T-helper 22 cell (primary cell): ENCODE results near the gene FABP7.

Experiments
- DNase-seq: peaks from one replicate; pipeline ENCODE4 v3.0.0-alpha.2; 2020; ENCODE audit warnings: low read depth

FABP7 gene

DNA sequence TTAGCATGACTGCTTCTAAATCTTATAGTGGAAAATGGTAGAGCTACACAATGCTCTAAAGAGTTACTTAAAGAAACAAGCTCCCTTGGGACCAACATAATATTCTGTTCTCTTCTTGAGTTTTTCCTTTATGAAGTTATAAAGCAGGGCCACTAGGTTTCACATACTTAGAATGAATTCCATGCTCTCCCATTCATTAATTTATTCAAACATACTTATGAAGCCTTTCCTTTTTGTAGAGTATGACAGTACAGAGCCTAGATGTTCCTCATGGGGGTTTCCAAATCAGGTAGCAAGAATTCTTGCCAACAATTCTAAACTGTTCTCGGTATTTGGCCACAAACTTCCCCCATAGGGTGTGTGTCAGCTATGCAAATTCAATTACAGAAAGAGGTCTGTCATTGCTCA, 20.6 kb upstream of the FABP7 start:
- DNase-seq = no peak

DNA sequence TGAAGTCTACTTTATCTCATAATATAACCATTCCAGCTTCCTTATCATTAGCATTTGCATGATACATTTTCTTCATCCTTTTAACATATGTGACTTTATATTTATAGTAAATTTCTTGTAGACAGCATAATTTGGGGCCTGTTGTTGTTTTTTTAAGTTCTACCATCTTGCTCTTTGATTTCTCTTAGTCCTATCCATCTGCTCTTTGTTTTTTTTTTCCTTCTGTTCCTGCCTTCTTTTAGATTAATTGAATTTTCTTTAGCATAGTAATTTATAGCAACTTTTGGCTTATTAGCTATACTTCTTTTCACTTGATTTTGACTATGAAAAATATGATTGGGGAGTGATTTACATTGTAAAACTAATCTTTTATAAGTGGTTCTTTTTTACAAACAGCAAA, 19.2 kb upstream of the FABP7 start:
- no peak for DNase-seq

DNA sequence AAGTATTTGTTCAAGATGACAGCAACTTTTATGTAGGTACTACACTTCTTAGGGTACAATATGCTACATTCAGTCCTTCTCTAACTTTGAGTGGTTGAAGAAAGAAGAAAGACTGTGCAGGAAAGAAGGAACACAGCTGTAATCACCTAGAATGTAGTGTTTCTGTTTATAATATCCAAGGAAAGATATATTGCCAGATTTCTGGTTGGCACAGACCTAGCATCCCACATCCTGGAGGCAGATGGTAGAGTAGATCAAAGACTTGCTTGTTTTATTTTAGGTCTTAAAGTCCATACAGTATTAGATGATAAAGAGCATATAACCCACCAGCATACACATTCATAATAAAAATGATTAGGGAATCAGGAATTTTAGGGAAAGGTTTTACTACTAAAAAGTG, 13.3 kb upstream of the FABP7 start:
- DNase-seq = no peak

DNA sequence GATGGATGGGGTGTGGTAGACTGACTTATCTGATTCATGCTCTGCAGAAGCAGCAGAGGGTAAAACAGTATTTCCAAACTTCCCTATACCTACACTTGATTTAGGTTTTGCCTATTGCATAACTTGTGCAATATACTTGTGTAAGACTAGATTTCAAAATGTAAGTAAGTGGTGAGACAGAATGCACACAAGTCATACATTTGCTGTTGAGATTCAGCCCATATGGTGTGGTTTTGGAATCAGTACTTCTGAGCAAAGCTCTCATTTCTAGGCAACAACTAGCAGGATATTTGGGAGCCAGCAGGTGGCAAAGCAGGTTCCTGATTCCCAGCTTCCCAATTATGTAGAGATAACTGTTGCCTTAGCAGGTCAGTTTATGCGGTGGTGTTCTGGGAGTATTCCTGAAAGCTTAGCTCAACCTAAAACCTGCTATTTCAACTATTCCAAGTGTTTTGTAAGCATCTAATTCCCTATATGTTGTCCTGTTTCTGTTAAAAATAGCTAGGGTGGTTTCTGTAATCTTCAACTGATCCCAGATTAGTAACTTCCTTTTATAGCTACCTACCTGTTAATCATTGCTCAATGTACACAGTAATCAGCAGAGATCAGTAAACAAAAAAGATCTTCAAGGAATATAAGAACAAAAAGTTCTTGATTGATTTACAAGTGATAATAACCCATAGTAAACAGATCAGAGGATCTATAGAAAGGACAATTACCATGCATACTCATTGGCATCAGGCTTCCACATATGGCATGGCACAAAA, 8.5 kb upstream of the FABP7 start:
- DNase-seq = no peak

DNA sequence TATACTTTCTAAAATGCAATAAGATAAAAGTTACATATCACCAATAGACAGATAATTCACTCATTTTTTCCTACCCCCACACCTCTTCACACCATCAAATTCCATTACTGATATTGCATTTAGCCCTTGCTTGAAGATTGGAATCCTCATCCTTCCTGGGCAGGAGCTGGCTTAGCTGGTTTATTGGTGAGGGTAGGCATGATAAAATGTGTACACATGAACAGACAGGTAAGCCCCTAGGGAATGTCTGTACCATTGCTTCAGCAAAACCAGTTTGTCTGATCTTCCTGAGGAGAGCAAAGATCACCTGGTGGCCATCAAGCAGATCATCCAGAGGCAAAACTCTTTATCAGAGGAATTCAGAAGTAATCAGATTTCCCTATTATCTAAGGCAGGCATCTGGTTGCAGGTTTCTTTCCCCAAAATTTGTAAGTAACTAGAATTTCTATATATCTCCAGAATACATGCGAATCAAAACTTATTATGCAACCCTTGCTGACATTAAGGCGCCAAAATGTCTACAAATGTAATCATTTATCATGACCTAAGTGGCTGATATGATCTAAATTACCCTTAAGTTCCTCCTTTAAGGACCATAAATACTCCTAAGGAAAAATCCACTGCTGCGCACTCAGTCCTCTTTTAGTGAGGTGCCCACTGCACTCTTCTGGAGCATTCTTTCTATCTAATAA, 6.6 kb upstream of the FABP7 start:
- DNase-seq = no peak

DNA sequence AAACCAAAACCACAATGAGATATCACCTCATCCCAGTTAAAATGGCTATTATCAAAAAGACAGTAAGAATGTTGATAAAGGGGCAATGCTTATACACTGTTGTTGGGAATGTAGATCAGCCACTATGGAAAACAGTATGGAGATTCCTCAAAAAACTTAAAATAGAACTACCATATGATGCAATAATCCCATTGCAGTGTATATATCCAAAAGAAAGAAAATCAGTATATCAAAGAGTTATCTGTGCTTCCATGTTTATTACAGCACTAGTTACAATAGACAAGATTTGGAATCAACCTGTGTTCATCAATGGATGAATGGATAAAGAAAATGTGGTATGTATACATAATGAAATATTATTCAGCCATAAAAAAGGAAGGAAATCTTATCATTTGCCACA, 3.5 kb upstream of the FABP7 start:
- no peak for DNase-seq

DNA sequence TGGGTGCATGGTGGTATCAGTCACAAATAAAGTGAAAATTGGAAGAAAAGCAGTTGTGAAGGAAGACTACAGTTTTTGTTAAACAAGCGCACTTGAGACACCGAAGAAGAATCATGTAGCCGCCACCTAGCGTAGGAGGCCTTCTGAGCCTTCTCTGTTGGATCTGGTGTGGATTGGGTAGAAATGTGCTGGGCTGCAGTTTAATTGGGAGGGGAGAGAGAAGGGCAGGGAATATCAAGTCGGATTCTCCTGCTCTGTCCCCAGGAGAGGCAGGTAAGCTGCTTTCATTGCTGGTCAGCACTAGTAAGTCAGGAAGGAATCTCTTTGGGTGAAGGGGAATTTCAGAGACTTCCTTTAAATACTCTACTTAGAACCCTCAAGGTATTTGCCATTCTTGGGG, 1.2 kb upstream of the FABP7 start:
- no peak for DNase-seq

DNA sequence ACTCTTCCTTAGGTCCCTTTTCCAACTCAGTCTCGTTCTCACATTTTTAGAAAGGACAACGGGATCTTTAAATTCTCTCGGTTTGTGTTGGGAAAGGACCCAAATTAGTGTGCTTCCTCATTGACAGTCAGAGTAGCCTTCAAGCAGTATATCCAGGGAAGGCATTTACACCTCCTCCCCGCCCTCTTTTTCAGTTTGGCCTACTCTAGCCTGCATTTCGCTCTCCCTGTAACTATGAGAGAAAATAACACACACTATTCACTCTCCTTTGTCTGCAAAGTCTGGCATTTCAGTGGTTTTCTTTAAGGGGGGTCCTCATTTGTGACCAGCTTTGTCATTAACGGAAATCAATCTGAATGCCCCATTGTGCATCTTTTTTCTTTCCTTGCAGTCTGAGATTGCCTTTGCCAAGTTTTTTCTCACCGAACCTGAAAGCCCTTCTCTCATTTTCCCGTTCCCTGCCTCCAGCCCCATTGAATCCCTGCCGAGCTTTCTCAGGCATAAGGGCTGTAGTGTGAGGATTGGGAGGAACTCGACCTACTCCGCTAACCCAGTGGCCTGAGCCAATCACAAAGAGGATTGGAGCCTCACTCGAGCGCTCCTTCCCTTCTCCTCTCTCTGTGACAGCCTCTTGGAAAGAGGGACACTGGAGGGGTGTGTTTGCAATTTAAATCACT, 393 bp upstream of the FABP7 start:
- no peak for DNase-seq

DNA sequence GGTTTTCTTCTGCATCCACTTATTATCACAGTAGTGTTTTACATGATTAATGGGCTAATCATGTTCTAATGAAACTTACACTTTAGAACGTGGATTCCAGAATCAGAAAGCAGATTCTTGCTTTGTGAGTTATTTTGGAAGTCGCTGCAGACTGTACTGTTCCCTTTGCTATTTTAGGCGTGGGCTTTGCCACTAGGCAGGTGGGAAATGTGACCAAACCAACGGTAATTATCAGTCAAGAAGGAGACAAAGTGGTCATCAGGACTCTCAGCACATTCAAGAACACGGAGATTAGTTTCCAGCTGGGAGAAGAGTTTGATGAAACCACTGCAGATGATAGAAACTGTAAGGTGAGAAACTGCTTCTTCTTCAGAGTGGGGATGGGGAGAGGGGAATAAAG, 598 bp downstream of the FABP7 start:
- no peak for DNase-seq

DNA sequence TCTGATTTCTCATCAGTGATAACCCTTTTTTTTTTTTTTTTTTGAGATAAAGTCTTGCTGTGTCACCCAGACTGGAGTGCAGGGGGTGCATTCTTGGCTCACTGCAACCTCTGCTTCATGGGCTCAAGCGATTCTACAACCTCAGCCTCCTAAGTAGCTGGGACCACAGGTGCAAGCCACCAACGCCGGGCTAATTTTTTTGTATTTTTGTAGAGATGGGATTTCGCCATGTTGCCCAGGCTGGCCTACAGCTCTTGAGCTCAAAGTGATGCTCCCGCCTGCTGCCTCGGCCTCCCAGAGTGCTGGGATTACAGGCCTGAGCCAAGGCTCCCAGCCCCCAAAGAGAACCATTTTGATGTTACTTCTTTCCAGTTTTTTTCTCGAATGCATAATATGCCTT, 2.2 kb downstream of the FABP7 start:
- no peak for DNase-seq

DNA sequence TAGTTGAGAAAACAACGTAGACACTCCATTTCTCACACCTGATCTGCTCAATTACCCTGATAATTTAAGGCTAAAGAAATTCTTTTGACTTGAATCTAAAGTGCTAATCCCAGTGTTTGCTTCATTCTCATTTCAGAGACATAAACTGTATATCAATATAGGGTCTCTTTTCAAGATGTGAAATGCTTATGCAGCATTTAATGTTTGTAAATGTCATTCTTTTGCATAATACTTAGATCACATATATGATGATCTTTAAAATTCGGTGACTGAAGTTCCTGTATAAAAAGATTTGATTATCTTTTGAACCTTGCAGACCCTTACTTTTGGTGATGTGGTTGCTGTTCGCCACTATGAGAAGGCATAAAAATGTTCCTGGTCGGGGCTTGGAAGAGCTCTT, 3.9 kb downstream of the FABP7 start:
- no peak for DNase-seq

DNA sequence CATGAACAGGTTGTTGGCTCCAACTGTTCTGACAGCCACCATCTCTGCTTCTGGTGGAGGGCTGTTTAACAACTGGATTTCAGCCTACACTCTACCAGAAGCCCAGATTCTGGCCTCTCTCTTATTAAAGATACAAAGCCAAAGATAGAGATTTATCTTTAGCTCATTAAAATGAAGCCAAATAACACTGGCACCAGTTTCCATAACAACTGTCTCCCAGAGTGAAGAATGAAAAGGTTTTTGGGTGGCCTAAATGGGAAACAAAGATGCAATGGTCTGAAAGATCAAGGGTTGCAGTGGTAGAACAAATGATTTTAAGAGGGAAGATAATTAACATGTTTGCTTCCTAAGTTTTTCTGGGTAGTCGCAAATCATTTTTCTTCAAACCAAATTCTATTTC, 6.4 kb downstream of the FABP7 start:
- DNase-seq = no peak

DNA sequence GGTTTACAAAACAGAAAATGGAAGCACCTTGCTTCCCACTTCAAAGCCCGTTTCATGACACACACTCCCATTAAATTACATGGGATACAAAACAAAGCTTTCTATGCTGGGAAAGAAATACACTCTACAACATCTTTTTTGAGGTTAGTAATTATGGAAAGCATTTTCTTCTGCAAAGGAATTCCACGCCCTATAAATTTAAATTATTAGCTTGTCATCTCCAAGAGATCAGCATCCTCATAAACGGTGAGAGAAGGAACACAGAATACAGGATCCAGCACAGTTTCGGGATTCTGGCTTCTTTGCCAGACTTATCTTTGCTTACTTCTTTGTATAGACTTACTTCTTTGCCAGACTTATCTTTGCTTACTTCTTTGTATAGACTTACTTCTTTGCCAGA, 8.2 kb downstream of the FABP7 start:
- no peak for DNase-seq

DNA sequence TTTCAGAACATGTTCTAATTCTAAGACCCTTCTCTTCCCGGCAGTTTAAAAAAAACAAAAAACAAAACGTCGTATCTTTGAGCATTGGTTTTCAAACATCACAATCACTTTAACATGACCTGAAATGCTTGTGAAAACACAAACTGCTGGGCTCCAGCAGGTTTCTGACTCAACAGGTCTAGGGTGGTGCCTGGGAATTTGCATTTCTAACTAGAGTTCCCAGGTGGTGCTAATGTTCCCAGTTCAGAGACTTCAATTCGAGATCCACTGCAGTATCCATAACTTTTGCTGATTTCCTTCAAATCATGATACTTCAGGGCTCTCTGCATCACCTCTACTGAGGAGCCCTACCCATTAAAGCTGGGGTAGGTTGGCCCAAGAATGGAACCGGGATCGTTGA, 8.7 kb downstream of the FABP7 start:
- no peak for DNase-seq

DNA sequence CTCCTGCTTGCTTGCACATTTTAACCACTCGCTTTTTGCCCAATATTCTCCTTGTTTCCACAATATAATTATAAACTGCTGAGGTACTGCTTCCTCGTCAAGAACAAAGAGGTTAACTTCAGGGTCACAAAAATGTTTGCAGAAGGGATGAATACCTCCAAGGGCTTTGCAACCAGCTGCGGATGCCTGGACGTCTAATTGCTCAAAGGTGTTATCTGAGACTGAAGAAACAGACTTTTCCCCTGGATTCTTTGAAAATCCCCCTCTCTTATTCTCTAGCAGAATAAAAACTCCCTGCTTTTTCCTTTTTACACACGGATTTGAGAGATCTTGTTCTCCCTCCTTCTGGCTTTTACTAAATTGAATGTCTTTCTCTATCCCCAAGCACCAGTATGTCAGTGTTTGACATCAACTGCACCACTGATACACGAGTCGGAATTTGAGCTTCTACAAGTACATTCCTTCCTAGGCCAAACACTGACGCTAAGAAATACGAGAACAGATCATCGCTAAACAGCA, 9.2 kb downstream of the FABP7 start:
- DNase-seq = no peak

DNA sequence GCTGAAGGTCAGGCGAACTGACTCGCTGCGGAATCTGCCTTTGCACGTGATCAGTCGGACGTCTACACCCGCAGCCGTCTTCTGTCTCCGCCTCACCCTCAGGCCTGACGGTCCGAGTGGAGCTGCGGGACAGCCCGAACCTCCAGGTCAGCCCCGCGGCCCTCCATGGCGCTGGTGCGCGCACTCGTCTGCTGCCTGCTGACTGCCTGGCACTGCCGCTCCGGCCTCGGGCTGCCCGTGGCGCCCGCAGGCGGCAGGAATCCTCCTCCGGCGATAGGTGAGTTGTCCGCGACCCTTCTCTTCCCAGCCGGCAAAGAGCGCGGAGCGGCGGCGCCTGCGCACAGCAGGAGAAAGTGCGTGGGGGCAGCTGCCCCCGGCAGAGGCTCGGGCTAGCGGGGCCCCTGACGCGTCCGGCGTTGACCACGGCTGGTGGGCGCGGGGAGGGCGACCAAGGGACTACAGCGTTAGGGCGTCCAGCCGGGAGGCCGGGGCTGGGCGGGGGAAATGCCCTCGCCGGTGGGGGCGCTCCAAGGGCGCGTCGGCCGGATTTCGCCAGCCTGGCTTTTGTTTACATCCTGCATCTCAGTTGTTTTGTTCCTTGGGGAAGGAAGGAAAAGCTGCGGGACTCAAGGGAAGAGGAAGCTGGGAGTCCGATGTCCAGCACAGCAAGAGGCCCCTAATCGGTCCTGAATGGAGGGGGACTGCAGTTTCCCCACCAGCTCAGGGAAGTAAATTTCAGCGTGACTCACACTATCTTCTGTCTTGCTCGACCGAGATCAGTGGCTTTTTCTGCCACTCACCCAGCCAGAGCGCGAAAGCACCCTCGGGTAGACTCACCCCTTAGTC, 9.9 kb downstream of the FABP7 start, which contains the start of gene SMPDL3A:
SMPDL3A (plus strand) TSS at position 77 of the 846 bp plus-strand sequence; CDS start at position 166, 89 bp downstream.
- DNase-seq = no peak

DNA sequence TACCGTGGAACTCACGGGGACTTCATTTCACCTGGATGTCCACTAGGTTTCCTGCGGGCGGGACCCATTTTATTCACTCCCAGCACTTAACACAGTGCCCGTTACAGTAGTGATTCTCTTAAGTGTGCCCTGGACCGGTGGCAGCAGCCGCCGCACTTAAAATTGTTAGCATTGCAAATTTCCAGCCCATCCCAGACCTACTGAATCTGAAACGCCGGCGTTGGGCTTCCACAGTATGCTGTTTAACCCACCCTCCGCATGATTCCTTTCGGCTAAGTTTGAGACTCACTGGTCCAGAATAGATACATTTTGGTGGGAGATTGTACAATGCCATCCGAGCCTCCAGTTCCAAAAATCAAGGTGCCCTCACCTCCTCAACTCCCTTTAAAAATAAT, 10.5 kb downstream of the FABP7 start:
- DNase-seq = no peak

DNA sequence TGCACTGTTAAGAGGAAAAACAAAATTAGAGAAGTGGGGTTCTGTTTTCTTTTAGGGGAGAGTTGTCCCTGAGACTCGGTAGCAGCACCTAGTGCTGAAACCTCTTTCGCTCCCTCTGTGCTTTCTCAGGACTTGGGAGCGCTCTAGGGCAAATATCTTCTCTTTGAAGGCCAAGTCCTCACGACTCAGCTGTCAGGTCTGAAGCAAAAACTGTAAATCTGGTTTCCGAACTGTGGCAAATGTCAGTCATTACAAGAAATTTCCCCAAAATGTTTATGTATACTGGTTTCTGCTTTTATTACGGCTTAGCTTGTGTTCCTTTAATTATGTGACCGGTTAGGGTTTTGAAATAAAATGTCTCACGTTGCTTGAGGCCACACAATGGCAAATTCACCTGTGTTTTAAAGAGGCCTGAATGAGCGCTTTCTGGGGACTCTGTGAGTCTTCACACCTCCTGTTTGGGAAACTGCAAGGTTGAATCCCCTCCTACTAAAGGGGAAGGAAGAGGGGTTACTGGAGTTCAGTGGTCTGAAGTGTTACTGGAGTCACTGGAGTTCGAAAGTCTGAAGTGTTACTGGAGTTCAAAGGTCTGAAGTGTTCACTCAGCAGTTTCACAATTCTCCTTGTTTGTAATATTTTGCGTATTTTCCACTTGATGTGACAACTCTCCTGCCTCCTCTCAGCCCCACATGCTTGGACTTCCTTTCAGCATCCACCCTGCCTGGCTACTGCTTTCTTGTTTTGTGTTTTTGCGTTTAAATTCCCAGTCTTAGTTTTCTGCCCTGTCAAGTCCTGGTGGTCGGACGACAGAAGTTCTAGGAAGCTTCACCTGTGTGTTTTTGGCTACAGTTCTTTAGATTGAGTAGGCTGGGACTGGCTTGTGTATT, 11.2 kb downstream of the FABP7 start:
- DNase-seq = no peak

DNA sequence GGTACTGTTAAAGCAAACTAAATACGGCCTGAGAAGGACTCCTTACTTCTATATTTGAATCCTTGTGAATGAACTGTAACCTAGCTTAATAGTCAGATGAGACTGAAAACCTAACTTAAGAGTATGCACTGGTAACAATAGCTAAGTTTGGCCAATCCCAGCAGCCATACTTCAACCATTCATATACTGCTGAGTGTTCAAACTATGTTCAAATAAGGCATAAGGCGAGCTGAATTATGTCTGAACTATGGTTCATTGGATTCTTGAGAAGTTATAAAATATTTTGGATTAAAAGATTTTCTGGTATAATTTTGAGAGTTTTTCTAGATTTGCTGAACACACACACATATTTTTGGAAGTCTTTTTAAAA, 11.8 kb downstream of the FABP7 start:
- no peak for DNase-seq

DNA sequence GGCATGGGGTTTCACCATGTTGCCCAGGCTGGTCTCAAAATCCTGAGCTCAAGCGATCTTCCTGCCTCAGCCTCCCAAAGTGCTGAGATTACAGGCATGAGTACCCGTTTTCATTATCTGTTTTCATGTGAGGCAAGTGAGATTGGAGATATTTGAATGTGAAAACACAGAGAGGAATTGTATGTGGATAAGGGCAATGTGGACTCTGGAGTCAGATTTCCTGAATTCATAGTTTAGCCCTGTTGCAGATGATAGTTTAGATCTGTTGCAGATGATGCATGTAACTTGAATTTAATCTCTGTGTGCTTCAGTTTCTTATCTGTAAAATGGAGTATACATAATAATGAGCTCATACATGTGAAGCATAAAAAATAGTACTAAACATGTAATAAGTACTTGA, 13.2 kb downstream of the FABP7 start:
- no peak for DNase-seq

DNA sequence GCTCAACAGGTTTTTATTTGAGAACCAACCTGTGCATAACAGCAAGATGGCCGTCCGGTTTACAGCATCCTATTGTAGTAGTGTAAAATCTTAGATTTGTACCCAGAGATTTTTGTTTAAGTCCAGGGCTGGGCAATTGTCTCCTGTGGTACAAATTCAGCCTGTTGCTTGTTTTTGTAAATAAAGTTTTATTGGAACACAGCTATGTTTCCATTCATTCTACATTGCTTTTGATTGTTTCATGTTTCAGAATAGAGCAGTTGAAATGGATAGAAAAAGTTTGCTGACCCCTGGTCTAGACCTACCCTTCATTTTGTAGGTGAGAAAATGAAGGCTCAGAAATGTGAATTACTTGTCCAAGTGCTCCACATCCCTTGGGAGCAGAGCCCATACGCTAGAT, 18.0 kb downstream of the FABP7 start:
- no peak for DNase-seq
